Fibroblast of mammary gland (primary cell): ENCODE measurements around the gene KSR1.
"Not testable (repeated sequence)": the region's sequence is repeated elsewhere in the genome, so short reads cannot be mapped to it uniquely, and the experiment has no call there.

Source experiments
- DNase-seq: peaks from one replicate; pipeline ENCODE4 v3.0.0-alpha.2; 2010; ENCODE audit warnings: low read depth
- H3K4me3 ChIP-seq: 2 replicates; pipeline ENCODE4 v1.5.1; 2011; ENCODE audit warnings: low read depth, mild to moderate bottlenecking, low read length, moderate library complexity; ENCODE audit not compliant: control insufficient read depth
- CTCF ChIP-seq: conservative IDR thresholded peaks from 2 replicates; pipeline ENCODE4 v1.5.1; 2011; ENCODE audit warnings: low read depth, low read length, inconsistent platforms; ENCODE audit not compliant: control insufficient read depth, insufficient read depth

The KSR1 gene

DNA sequence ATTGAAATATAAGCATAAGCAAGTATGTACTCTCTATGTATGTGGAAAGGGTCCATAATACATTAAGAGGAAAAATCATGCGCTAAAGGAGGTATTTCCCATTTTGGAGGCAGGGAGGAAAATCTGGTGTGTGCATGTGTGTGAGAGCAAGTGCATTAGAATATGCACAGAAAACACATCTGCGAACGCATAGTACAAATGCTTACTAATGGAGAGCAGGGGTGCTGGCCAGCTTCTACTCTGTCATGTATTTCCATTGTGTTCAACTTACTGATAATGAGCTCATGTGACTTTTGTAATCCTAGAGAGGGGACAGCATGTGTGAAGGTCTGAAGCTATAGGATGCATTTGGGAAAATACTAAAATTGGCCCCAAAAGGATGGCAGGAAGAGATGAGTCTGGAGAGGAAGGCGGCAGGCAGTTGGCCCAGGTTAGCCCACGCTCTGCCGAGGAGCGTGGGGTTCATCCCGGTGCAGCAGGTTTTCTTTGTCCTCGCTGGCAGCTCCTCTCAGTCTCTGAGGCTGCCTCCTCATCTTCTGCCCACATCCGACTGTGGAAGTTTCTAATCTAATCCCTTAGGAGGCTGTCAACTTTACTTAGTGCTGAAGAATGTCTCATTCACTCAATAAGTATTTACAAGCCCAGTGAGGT, 17.8 kb upstream of the KSR1 start:
- no peak for TF ChIP-seq CTCF
- no peak overlapping the region for H3K4me3 ChIP-seq
- DNase-seq: no peak

DNA sequence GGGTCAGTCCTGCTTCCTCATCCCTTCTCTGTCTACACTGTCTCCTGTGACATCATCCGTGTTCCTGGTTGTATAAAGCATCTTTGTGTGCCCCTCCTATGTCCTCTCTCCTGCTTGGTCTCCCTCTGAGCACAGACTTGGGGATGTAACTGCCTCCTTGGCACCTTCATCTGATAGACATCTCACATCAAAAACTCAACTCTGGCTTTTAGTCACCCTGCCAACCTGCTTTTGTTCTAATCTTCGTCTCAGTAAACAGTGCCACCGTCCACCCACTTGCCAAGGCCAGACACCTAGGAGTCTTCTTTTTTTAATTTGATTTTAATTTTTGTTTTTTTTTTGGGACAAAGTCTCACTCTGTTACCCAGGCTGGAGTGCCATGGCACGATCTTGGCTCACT, 16.9 kb upstream of the KSR1 start:
- no peak for DNase-seq
- H3K4me3 ChIP-seq: no peak overlapping the region
- no peak for TF ChIP-seq CTCF

DNA sequence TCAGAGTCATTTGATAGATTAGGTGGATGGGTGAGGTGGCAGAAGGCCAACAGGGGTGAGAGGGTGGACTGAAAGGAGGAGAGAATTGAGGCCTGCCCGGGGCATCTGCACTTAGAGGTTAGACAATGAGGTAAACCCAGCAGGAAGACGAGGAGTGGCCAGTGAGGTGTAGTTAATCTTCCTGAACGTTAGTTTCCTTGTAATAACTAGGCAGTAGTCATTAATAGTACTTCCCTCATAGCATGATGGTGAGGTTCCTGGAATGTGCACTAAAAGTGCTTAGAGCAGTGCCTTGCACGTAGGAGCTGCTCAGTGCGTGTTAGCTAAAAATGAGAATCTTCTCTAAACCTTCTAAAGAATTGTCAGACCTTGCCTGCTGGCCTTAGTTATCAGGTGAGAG, 13.5 kb upstream of the KSR1 start:
- no peak for TF ChIP-seq CTCF
- no peak overlapping the region for H3K4me3 ChIP-seq
- no peak for DNase-seq

- DNase-seq: no peak
- no peak overlapping the region for H3K4me3 ChIP-seq
- no peak for TF ChIP-seq CTCF
These were observed 12.8 kb upstream of the KSR1 start for GRCh38 chr17:27443491-27443890.

GRCh38 chr17:27445971-27446370, 10.3 kb upstream of the KSR1 start:
- DNase-seq: no peak
- H3K4me3 ChIP-seq: no peak overlapping the region
- TF ChIP-seq CTCF: no peak

GRCh38 chr17:27446569-27447301, 9.5 kb upstream of the KSR1 start:
- no peak for TF ChIP-seq CTCF
- no peak overlapping the region for H3K4me3 ChIP-seq
- DNase-seq: peak; percentile 98

DNA sequence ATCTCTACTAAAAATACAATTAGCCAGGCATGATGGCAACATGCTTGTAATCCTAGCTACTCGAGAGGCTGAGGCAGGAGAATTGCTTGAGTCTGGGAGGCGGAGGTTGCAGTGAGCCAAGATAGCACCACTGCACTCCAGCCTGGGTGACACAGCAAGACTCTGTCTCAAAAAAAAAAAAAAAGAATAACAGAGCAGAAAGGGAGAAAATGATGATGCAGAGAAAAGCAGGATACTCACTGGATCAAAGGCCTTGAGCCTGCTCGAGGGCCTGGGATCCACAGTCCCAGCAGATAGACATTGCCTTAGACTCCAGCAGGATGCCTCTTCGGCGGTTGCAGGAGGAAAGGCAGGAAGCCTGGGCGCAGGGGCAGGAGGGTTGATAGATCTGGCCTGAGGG, 7.7 kb upstream of the KSR1 start:
- H3K4me3 ChIP-seq, DNase-seq: not testable (repeated sequence)
